WTC11 (cell line): ENCODE measurements around the gene MRFAP1. TPM values are rescaled to one million over a fixed set of nuclear protein-coding genes. Genes with fewer than 3 reads are reported as not detected.
A peak's percentile ranks its signal among the peaks of the same experiment; 100 is the strongest.

ENCODE experiments used
- CREB1 ChIP-seq: sonication (generic); formaldehyde crosslinking; IDR thresholded peaks from 2 replicates; pipeline ENCODE4 v1.8.0; 2023; ENCODE audit warnings: mild to moderate bottlenecking, missing genetic modification reagents
- HMGA2 ChIP-seq: fragments of 250-450 bp; sonication (Bioruptor Pico); IDR thresholded peaks from 2 replicates; pipeline ENCODE4 v1.4.0; 2021; ENCODE audit warnings: mild to moderate bottlenecking, moderate library complexity
- NFE2L1 ChIP-seq: sonication (generic); formaldehyde crosslinking; IDR thresholded peaks from 2 replicates; pipeline ENCODE4 v1.8.1; 2023; ENCODE audit warnings: missing genetic modification reagents
- NR1H2 ChIP-seq: sonication (generic); formaldehyde crosslinking; IDR thresholded peaks from 2 replicates; pipeline ENCODE4 v1.9.0; 2021; ENCODE audit warnings: mild to moderate bottlenecking, moderate library complexity, missing genetic modification reagents
- OVOL2 ChIP-seq: fragments of 250-450 bp; sonication (Bioruptor Pico); IDR thresholded peaks from 2 replicates; pipeline ENCODE4 v1.9.0; 2021; ENCODE audit warnings: mild to moderate bottlenecking, borderline replicate concordance
- SMAD4 ChIP-seq: sonication (generic); formaldehyde crosslinking; IDR thresholded peaks from 2 replicates; pipeline ENCODE4 v1.8.0; 2022; ENCODE audit warnings: mild to moderate bottlenecking, missing genetic modification reagents
- SP1 ChIP-seq: sonication (generic); formaldehyde crosslinking; conservative IDR thresholded peaks from 2 replicates; pipeline ENCODE4 v1.8.1; 2022; ENCODE audit warnings: missing genetic modification reagents
- TEAD4 ChIP-seq: sonication (generic); formaldehyde crosslinking; IDR thresholded peaks from 2 replicates; pipeline ENCODE4 v1.8.0; 2022; ENCODE audit warnings: mild to moderate bottlenecking, missing genetic modification reagents
- ZNF263 ChIP-seq: sonication (generic); formaldehyde crosslinking; IDR thresholded peaks from 2 replicates; pipeline ENCODE4 v1.8.1; 2022; ENCODE audit warnings: low read depth, mild to moderate bottlenecking, moderate library complexity, missing genetic modification reagents
- total RNA-seq: library from RNA; stranded (reverse); gene quantifications from 3 replicates; pipeline ENCODE4 v1.2.3, GENCODE V29; 2021
- TF ChIP-seq, protein P1 (sequence below): sonication (generic); formaldehyde crosslinking; IDR thresholded peaks from 2 replicates; pipeline ENCODE4 v1.8.0; 2023; ENCODE audit warnings: missing genetic modification reagents, mild to moderate bottlenecking, borderline replicate concordance
- TF ChIP-seq, protein P2 (sequence below): sonication (generic); formaldehyde crosslinking; IDR thresholded peaks from 2 replicates; pipeline ENCODE4 v1.8.0; 2022; ENCODE audit warnings: mild to moderate bottlenecking, missing genetic modification reagents
- TF ChIP-seq, protein P3 (sequence below): fragments of 200-600 bp; IDR thresholded peaks from 2 replicates; pipeline ENCODE4 v1.8.0; 2022; ENCODE audit warnings: antibody characterized with exemption
- TF ChIP-seq, protein P4 (sequence below): fragments of 250-450 bp; sonication (Bioruptor Pico); IDR thresholded peaks from 2 replicates; pipeline ENCODE4 v2.1.2; 2022; ENCODE audit warnings: mild to moderate bottlenecking, moderate library complexity
- TF ChIP-seq, protein P5 (sequence below): sonication (generic); formaldehyde crosslinking; IDR thresholded peaks from 2 replicates; pipeline ENCODE4 v1.8.0; 2022; ENCODE audit warnings: missing genetic modification reagents
- TF ChIP-seq, protein P6 (sequence below): sonication (generic); formaldehyde crosslinking; IDR thresholded peaks from 2 replicates; pipeline ENCODE4 v1.8.1; 2022; ENCODE audit warnings: low read depth, mild to moderate bottlenecking, moderate library complexity, missing genetic modification reagents, borderline replicate concordance
- TF ChIP-seq, protein P7 (sequence below): sonication (generic); formaldehyde crosslinking; IDR thresholded peaks from 2 replicates; pipeline ENCODE4 v1.8.1; 2022; ENCODE audit warnings: low read depth, missing genetic modification reagents, borderline replicate concordance
- TF ChIP-seq, protein P8 (sequence below): sonication (generic); formaldehyde crosslinking; IDR thresholded peaks from 2 replicates; pipeline ENCODE4 v1.8.1; 2022; ENCODE audit warnings: mild to moderate bottlenecking, missing genetic modification reagents, moderate library complexity, borderline replicate concordance
- TF ChIP-seq, protein P9 (sequence below): fragments of 250-450 bp; sonication (Bioruptor Pico); conservative IDR thresholded peaks from 2 replicates; pipeline ENCODE4 v1.9.0; 2021; ENCODE audit warnings: mild to moderate bottlenecking

Gene MRFAP1
- total RNA-seq, 1 experiment from 2014 or later: 319 TPM

DNA sequence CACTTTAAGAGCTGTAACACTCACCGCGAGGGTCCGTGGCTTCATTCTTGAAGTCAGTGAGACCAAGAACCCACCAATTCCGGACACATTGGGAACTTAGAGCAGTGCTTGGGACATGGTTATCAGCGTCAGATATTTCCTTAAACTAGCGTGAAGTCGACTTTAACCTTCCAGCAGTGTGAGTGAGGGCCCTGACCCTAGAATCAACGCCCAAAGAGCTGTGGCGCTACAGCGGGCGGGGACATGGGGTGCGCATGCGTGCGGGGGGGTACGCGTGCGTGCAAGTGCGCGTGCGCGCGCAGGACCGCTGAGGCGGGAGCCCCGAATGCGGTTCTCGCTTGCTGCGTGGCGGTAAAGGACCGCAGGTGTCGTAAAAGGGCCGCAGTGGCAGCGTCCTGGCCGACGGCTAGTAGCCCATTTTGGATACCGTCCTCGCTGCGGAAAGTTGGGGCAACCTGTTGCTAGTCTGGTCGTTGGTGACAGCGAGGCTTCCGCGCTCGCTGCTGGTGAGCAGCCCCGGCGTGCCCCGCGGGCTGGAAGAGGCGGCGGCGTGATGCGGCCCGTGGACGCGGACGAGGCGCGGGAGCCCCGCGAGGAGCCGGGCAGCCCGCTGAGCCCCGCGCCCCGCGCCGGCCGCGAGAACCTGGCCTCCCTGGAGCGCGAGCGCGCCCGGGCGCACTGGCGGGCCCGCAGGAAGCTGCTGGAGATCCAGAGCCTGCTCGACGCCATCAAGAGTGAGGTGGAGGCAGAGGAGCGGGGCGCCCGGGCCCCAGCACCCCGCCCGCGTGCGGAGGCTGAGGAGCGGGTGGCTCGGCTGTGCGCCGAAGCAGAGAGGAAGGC lies 33.4 kb downstream of the MRFAP1 start (continued):
- TF ChIP-seq, protein P1, sequence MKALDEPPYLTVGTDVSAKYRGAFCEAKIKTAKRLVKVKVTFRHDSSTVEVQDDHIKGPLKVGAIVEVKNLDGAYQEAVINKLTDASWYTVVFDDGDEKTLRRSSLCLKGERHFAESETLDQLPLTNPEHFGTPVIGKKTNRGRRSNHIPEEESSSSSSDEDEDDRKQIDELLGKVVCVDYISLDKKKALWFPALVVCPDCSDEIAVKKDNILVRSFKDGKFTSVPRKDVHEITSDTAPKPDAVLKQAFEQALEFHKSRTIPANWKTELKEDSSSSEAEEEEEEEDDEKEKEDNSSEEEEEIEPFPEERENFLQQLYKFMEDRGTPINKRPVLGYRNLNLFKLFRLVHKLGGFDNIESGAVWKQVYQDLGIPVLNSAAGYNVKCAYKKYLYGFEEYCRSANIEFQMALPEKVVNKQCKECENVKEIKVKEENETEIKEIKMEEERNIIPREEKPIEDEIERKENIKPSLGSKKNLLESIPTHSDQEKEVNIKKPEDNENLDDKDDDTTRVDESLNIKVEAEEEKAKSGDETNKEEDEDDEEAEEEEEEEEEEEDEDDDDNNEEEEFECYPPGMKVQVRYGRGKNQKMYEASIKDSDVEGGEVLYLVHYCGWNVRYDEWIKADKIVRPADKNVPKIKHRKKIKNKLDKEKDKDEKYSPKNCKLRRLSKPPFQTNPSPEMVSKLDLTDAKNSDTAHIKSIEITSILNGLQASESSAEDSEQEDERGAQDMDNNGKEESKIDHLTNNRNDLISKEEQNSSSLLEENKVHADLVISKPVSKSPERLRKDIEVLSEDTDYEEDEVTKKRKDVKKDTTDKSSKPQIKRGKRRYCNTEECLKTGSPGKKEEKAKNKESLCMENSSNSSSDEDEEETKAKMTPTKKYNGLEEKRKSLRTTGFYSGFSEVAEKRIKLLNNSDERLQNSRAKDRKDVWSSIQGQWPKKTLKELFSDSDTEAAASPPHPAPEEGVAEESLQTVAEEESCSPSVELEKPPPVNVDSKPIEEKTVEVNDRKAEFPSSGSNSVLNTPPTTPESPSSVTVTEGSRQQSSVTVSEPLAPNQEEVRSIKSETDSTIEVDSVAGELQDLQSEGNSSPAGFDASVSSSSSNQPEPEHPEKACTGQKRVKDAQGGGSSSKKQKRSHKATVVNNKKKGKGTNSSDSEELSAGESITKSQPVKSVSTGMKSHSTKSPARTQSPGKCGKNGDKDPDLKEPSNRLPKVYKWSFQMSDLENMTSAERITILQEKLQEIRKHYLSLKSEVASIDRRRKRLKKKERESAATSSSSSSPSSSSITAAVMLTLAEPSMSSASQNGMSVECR (CRISPR knock-in tag): 0 out of 2 replicates have a peak, but pooled peaks have one; percentile 77
- TF ChIP-seq SMAD4 (CRISPR knock-in tag) (no peak), NR1H2 (CRISPR knock-in tag) (no peak), NFE2L1 (CRISPR knock-in tag) (peak; percentile 56; the same call in 1 of the 2 replicates), ZNF263 (CRISPR knock-in tag) (no peak), SP1 (CRISPR knock-in tag) (peak; percentile 61), TEAD4 (CRISPR knock-in tag) (no peak), HMGA2 (CRISPR knock-in tag) (no peak), CREB1 (0 out of 2 replicates have a peak, but pooled peaks have one; percentile 18), OVOL2 (CRISPR knock-in tag) (no peak)
- TF ChIP-seq, protein P2, sequence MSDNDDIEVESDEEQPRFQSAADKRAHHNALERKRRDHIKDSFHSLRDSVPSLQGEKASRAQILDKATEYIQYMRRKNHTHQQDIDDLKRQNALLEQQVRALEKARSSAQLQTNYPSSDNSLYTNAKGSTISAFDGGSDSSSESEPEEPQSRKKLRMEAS: peak; percentile 93
- TF ChIP-seq, protein P3, sequence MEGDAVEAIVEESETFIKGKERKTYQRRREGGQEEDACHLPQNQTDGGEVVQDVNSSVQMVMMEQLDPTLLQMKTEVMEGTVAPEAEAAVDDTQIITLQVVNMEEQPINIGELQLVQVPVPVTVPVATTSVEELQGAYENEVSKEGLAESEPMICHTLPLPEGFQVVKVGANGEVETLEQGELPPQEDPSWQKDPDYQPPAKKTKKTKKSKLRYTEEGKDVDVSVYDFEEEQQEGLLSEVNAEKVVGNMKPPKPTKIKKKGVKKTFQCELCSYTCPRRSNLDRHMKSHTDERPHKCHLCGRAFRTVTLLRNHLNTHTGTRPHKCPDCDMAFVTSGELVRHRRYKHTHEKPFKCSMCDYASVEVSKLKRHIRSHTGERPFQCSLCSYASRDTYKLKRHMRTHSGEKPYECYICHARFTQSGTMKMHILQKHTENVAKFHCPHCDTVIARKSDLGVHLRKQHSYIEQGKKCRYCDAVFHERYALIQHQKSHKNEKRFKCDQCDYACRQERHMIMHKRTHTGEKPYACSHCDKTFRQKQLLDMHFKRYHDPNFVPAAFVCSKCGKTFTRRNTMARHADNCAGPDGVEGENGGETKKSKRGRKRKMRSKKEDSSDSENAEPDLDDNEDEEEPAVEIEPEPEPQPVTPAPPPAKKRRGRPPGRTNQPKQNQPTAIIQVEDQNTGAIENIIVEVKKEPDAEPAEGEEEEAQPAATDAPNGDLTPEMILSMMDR: no peak
- TF ChIP-seq, protein P4, sequence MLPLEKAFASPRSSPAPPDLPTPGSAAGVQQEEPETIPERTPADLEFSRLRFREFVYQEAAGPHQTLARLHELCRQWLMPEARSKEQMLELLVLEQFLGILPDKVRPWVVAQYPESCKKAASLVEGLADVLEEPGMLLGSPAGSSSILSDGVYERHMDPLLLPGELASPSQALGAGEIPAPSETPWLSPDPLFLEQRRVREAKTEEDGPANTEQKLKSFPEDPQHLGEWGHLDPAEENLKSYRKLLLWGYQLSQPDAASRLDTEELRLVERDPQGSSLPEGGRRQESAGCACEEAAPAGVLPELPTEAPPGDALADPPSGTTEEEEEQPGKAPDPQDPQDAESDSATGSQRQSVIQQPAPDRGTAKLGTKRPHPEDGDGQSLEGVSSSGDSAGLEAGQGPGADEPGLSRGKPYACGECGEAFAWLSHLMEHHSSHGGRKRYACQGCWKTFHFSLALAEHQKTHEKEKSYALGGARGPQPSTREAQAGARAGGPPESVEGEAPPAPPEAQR (CRISPR knock-in tag): no peak
- TF ChIP-seq, protein P5, sequence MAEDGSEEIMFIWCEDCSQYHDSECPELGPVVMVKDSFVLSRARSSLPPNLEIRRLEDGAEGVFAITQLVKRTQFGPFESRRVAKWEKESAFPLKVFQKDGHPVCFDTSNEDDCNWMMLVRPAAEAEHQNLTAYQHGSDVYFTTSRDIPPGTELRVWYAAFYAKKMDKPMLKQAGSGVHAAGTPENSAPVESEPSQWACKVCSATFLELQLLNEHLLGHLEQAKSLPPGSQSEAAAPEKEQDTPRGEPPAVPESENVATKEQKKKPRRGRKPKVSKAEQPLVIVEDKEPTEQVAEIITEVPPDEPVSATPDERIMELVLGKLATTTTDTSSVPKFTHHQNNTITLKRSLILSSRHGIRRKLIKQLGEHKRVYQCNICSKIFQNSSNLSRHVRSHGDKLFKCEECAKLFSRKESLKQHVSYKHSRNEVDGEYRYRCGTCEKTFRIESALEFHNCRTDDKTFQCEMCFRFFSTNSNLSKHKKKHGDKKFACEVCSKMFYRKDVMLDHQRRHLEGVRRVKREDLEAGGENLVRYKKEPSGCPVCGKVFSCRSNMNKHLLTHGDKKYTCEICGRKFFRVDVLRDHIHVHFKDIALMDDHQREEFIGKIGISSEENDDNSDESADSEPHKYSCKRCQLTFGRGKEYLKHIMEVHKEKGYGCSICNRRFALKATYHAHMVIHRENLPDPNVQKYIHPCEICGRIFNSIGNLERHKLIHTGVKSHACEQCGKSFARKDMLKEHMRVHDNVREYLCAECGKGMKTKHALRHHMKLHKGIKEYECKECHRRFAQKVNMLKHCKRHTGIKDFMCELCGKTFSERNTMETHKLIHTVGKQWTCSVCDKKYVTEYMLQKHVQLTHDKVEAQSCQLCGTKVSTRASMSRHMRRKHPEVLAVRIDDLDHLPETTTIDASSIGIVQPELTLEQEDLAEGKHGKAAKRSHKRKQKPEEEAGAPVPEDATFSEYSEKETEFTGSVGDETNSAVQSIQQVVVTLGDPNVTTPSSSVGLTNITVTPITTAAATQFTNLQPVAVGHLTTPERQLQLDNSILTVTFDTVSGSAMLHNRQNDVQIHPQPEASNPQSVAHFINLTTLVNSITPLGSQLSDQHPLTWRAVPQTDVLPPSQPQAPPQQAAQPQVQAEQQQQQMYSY: 0 out of 2 replicates have a peak, but pooled peaks have one; percentile 12
- TF ChIP-seq, protein P6, sequence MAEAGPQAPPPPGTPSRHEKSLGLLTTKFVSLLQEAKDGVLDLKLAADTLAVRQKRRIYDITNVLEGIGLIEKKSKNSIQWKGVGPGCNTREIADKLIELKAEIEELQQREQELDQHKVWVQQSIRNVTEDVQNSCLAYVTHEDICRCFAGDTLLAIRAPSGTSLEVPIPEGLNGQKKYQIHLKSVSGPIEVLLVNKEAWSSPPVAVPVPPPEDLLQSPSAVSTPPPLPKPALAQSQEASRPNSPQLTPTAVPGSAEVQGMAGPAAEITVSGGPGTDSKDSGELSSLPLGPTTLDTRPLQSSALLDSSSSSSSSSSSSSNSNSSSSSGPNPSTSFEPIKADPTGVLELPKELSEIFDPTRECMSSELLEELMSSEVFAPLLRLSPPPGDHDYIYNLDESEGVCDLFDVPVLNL (CRISPR knock-in tag): peak; percentile 63; the same call in 1 of the 2 replicates
- TF ChIP-seq, protein P7, sequence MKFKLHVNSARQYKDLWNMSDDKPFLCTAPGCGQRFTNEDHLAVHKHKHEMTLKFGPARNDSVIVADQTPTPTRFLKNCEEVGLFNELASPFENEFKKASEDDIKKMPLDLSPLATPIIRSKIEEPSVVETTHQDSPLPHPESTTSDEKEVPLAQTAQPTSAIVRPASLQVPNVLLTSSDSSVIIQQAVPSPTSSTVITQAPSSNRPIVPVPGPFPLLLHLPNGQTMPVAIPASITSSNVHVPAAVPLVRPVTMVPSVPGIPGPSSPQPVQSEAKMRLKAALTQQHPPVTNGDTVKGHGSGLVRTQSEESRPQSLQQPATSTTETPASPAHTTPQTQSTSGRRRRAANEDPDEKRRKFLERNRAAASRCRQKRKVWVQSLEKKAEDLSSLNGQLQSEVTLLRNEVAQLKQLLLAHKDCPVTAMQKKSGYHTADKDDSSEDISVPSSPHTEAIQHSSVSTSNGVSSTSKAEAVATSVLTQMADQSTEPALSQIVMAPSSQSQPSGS (CRISPR knock-in tag): no peak
- TF ChIP-seq, protein P8, sequence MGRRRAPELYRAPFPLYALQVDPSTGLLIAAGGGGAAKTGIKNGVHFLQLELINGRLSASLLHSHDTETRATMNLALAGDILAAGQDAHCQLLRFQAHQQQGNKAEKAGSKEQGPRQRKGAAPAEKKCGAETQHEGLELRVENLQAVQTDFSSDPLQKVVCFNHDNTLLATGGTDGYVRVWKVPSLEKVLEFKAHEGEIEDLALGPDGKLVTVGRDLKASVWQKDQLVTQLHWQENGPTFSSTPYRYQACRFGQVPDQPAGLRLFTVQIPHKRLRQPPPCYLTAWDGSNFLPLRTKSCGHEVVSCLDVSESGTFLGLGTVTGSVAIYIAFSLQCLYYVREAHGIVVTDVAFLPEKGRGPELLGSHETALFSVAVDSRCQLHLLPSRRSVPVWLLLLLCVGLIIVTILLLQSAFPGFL (CRISPR knock-in tag): no peak
- TF ChIP-seq, protein P9, sequence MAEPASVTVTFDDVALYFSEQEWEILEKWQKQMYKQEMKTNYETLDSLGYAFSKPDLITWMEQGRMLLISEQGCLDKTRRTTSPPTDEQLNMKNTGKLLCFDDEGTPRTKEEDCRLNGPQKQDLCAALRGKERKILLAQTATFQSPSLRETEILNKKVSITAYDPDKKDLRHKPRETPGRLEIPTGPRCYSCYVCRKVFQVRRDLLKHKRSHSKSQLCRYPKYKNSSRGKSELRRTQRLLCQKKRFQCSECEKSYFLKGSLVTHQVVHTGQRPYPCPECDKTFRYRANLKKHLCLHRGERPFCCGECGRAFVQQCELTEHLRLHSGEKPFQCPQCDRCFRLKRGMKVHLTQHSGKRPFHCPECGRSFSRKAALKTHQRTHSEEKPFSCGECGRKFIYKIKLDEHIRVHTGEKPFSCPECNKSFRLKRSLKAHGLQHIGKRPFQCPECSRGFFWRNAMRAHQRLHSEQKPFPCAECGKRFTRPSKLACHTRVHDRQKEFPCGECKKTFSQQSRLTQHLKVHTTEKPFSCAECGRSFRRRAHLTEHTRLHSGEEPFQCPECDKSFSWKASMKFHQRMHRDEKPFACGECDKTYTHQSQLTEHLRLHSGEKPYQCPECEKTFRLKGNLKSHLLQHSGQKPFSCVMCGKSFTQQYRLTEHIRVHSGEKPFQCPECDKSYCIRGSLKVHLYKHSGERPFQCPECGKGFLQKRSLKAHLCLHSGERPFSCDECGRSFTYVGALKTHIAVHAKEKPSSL: no peak
